BJ (cell line): ENCODE results near the gene TTBK1. TPM values are rescaled to one million over a fixed set of nuclear protein-coding genes. Genes with fewer than 3 reads are reported as not detected.

Experiments
- CTCF ChIA-PET: fragments of 350-600 bp; formaldehyde crosslinking; extraction: SDS; loops from one replicate; lab custom pipeline; 2021; ENCODE audit warnings: antibody characterized with exemption, inconsistent platforms; lab: Yijun Ruan, JAX
- POLR2A ChIA-PET: fragments of 300-600 bp; sonication (Branson Sonifier 250); formaldehyde crosslinking; extraction: SDS; loops from one replicate; lab custom pipeline; 2021; ENCODE audit warnings: antibody characterized with exemption; lab: Charles Lee
- DNase-seq: peaks from one replicate; pipeline ENCODE4 v3.0.0-alpha.2; 2011; ENCODE audit warnings: low read depth
- H3K27me3 ChIP-seq: 2 replicates; pipeline ENCODE4 v1.6.0; 2011; ENCODE audit warnings: low read length; ENCODE audit not compliant: control insufficient read depth, insufficient read depth
- H3K36me3 ChIP-seq: 2 replicates; pipeline ENCODE4 v1.5.1; 2011; ENCODE audit warnings: low read length; ENCODE audit not compliant: control insufficient read depth, insufficient read depth
- H3K4me3 ChIP-seq: 2 replicates; pipeline ENCODE4 v1.5.1; 2011; ENCODE audit warnings: low read depth, mild to moderate bottlenecking, control low read depth, low read length
- CTCF ChIP-seq: IDR thresholded peaks from 2 replicates; pipeline ENCODE4 v1.5.1; 2011; ENCODE audit warnings: low read depth, mild to moderate bottlenecking, control low read depth, inconsistent platforms, low read length, moderate library complexity; ENCODE audit not compliant: insufficient read depth
- polyA plus RNA-seq: library from polyadenylated mRNA; depleted of rRNA; stranded (reverse); fragments of >200 nt; gene quantifications from 2 replicates; pipeline ENCODE4 v1.2.3, GENCODE V29; 2011

The TTBK1 gene
- polyA plus RNA-seq, 1 experiment, result not detected

GRCh38 chr6:43207286-43207685, 36.0 kb upstream of the TTBK1 start:
- H3K27me3 ChIP-seq, result no peaks in the 10 kb centered on the region
- DNase-seq, result no peak
- ChIA-PET CTCF (no interaction called here), POLR2A (no interaction called here)
- peaks cover 13% of the 10 kb centered on the region for H3K36me3 ChIP-seq
- TF ChIP-seq CTCF, result no peak
- no peak overlapping the region for H3K4me3 ChIP-seq

- DNase-seq, result no peak
- peaks cover 11% of the 10 kb centered on the region for H3K36me3 ChIP-seq
- H3K27me3 ChIP-seq, result no peaks in the 10 kb centered on the region
- ChIA-PET POLR2A (no interaction called here), CTCF (interaction anchor here (2.3 kb wide), 1 partner anchor 18 kb away, joined by 12 read pairs; the partner anchor contains the start of gene DNPH1)
- no peak for TF ChIP-seq CTCF
- no peak overlapping the region for H3K4me3 ChIP-seq
These were observed 31.3 kb upstream of the TTBK1 start for GRCh38 chr6:43211955-43212354.

GRCh38 chr6:43213431-43213830, 29.9 kb upstream of the TTBK1 start:
- CTCF ChIA-PET, result interaction anchor here (0.6 to 2.3 kb wide), 5 partner anchors 14 to 583 kb away, joined by 3 to 12 read pairs (median 3); partner anchors contain the start of gene DNPH1
- Histone ChIP-seq H3K4me3 (no peak overlapping the region), H3K27me3 (no peaks in the 10 kb centered on the region), H3K36me3 (peaks cover 15% of the 10 kb centered on the region)
- TF ChIP-seq CTCF, result no peak
- POLR2A ChIA-PET, result no interaction called here
- DNase-seq, result no peak

GRCh38 chr6:43215066-43215465, 28.2 kb upstream of the TTBK1 start:
- no peak for TF ChIP-seq CTCF

GRCh38 chr6:43216200-43216599, 27.1 kb upstream of the TTBK1 start:
- no peaks in the 10 kb centered on the region for H3K27me3 ChIP-seq
- CTCF ChIA-PET, result interaction anchor here (1.0 to 2.5 kb wide), 3 partner anchors 11 to 13 kb away, joined by 3 to 15 read pairs (median 3); partner anchors contain the start of gene DNPH1
- no peak for TF ChIP-seq CTCF
- no peak overlapping the region for H3K4me3 ChIP-seq
- POLR2A ChIA-PET, result no interaction called here
- H3K36me3 ChIP-seq, result peaks cover 19% of the 10 kb centered on the region
- no peak for DNase-seq

More at GRCh38 chr6:43215066-43215465, 28.2 kb upstream of the TTBK1 start:
- Histone ChIP-seq H3K27me3 (no peaks in the 10 kb centered on the region), H3K4me3 (no peak overlapping the region), H3K36me3 (peaks cover 15% of the 10 kb centered on the region)
- no peak for DNase-seq
- ChIA-PET POLR2A (no interaction called here), CTCF (interaction anchor here (0.6 to 2.5 kb wide), 2 partner anchors 14 to 51 kb away, joined by 3 to 15 read pairs; partner anchors contain the start of gene DNPH1)
